IPS-18a (cell line): Measurements from ENCODE around the gene CFAP119.

Source experiments
- H3K27ac ChIP-seq: one replicate; pipeline ENCODE4 v1.5.1; 2013; ENCODE audit warnings: low read length
- H3K27me3 ChIP-seq: one replicate; pipeline ENCODE4 v1.6.1; 2013; ENCODE audit warnings: mild to moderate bottlenecking, low read length; ENCODE audit not compliant: control insufficient read depth, insufficient read depth
- H3K36me3 ChIP-seq: one replicate; pipeline ENCODE4 v1.6.1; 2013; ENCODE audit warnings: low read depth, low read length; ENCODE audit not compliant: control insufficient read depth
- H3K4me1 ChIP-seq: one replicate; pipeline ENCODE4 v1.6.1; 2013; ENCODE audit warnings: low read depth, low read length; ENCODE audit not compliant: control insufficient read depth
- H3K4me3 ChIP-seq: one replicate; pipeline ENCODE4 v1.5.1; 2013; ENCODE audit warnings: low read length
- H3K9ac ChIP-seq: one replicate; pipeline ENCODE4 v1.6.1; 2013; ENCODE audit warnings: mild to moderate bottlenecking, low read length, moderate library complexity
- H3K9me3 ChIP-seq: one replicate; pipeline ENCODE4 v1.6.1; 2013; ENCODE audit warnings: low read depth, low read length; ENCODE audit not compliant: control insufficient read depth

The CFAP119 gene

GRCh38 chr16:30711712-30712111, 50.1 kb downstream of the CFAP119 start:
- Histone ChIP-seq H3K9ac (no peak overlapping the region), H3K36me3 (peaks cover 89% of the 10 kb centered on the region), H3K4me3 (no peak overlapping the region), H3K27ac (no peak overlapping the region), H3K27me3 (no peaks in the 10 kb centered on the region), H3K4me1 (no peaks in the 10 kb centered on the region), H3K9me3 (no peaks in the 10 kb centered on the region)

- no peak overlapping the region for H3K9ac ChIP-seq
- no peak overlapping the region for H3K4me3 ChIP-seq
- H3K27ac ChIP-seq: no peak overlapping the region
- no peaks in the 10 kb centered on the region for H3K27me3 ChIP-seq
- no peaks in the 10 kb centered on the region for H3K4me1 ChIP-seq
- peaks cover 89% of the 10 kb centered on the region for H3K36me3 ChIP-seq
- H3K9me3 ChIP-seq: no peaks in the 10 kb centered on the region
These were observed 50.9 kb downstream of the CFAP119 start for GRCh38 chr16:30710971-30711370.
